GM10266 (cell line): ENCODE data around the gene LCE2D.
A peak's percentile ranks its signal among the peaks of the same experiment; 100 is the strongest.

Experiments used
- DNase-seq: peaks from one replicate; pipeline ENCODE4 v3.0.0; 2012; ENCODE audit errors: extremely low spot score
- CTCF ChIP-seq: IDR thresholded peaks from 2 replicates; pipeline ENCODE4 v1.5.1; 2012; ENCODE audit warnings: mild to moderate bottlenecking, low read depth; ENCODE audit not compliant: control insufficient read depth, insufficient read depth; ENCODE audit errors: missing control alignments

Gene LCE2D

GRCh38 chr1:152663098-152663497, at the start of gene LCE2D:
Gene LCE2D (plus strand): TSS chr1:152663380. CDS start chr1:152664106, 726 bp downstream.
- DNase-seq: no peak
- TF ChIP-seq CTCF: no peak

GRCh38 chr1:152613511-152613910, 49.7 kb upstream of the LCE2D start, which contains the start of gene LCE3B:
Gene LCE3B (plus strand): TSS chr1:152613811. CDS start chr1:152613811, 0 bp downstream.
- no peak for DNase-seq
- TF ChIP-seq CTCF: no peak

GRCh38 chr1:152621993-152622392, 41.2 kb upstream of the LCE2D start:
- no peak for TF ChIP-seq CTCF
- DNase-seq: no peak

GRCh38 chr1:152622803-152623202, 40.4 kb upstream of the LCE2D start, which contains the start of gene LCE3A:
Gene LCE3A (minus strand): TSS chr1:152623103. CDS start chr1:152623103, 0 bp downstream.
- TF ChIP-seq CTCF: no peak
- DNase-seq: no peak

- peak; percentile 21 for DNase-seq
- TF ChIP-seq CTCF: peak; percentile 33
These were observed 39.9 kb upstream of the LCE2D start for GRCh38 chr1:152623203-152623844.

- no peak for DNase-seq
- no peak for TF ChIP-seq CTCF
These were observed 36.4 kb upstream of the LCE2D start for GRCh38 chr1:152626744-152627143.

GRCh38 chr1:152630596-152630995, 32.6 kb upstream of the LCE2D start:
- DNase-seq: no peak

More at GRCh38 chr1:152630596-152630995, 32.6 kb upstream of the LCE2D start:
- no peak for TF ChIP-seq CTCF
